Activated CD4-positive, alpha-beta T cell treated with anti-CD3 and anti-CD28 coated beads, Interleukin-2, amount 50 U/mL, for 1 hour (primary cell): Measurements from ENCODE around the gene ZNF638.
"Not testable (repeated sequence)": the region's sequence is repeated elsewhere in the genome, so short reads cannot be mapped to it uniquely, and the experiment has no call there.

ENCODE experiments used
- DNase-seq: peaks from one replicate; pipeline ENCODE4 v3.0.0-alpha.2; 2020

Gene ZNF638, protein sequence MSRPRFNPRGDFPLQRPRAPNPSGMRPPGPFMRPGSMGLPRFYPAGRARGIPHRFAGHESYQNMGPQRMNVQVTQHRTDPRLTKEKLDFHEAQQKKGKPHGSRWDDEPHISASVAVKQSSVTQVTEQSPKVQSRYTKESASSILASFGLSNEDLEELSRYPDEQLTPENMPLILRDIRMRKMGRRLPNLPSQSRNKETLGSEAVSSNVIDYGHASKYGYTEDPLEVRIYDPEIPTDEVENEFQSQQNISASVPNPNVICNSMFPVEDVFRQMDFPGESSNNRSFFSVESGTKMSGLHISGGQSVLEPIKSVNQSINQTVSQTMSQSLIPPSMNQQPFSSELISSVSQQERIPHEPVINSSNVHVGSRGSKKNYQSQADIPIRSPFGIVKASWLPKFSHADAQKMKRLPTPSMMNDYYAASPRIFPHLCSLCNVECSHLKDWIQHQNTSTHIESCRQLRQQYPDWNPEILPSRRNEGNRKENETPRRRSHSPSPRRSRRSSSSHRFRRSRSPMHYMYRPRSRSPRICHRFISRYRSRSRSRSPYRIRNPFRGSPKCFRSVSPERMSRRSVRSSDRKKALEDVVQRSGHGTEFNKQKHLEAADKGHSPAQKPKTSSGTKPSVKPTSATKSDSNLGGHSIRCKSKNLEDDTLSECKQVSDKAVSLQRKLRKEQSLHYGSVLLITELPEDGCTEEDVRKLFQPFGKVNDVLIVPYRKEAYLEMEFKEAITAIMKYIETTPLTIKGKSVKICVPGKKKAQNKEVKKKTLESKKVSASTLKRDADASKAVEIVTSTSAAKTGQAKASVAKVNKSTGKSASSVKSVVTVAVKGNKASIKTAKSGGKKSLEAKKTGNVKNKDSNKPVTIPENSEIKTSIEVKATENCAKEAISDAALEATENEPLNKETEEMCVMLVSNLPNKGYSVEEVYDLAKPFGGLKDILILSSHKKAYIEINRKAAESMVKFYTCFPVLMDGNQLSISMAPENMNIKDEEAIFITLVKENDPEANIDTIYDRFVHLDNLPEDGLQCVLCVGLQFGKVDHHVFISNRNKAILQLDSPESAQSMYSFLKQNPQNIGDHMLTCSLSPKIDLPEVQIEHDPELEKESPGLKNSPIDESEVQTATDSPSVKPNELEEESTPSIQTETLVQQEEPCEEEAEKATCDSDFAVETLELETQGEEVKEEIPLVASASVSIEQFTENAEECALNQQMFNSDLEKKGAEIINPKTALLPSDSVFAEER (N-terminal part only)

GRCh38 chr2:71331581-71332434, at the start of gene ZNF638:
ZNF638 (plus strand) TSS chr2:71331782; CDS start chr2:71348955, 17,173 bp downstream.
- DNase-seq, result peak; percentile 92

GRCh38 chr2:71281950-71282349, 49.6 kb upstream of the ZNF638 start:
- DNase-seq, result no peak

GRCh38 chr2:71282493-71282892, 49.1 kb upstream of the ZNF638 start:
- DNase-seq, result no peak

DNA sequence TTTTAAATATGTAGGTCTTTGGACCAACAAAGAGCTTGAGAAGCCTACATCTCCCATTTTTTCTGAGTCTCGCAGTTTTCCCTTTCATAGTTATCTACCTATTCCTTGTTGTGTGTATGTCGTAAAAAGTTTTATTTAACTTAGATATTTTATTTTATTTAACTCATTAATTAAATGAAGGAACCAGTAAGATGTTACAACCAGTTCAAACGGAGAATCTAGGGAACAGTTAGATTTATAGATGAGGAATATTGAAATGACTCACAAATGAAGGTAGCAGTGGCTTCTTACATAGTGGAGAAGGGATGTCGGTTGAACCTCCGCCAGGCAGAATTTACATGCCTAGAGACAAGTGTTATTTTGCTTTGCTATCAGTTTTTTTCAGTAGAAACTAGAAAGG, 48.5 kb upstream of the ZNF638 start:
- no peak for DNase-seq

DNA sequence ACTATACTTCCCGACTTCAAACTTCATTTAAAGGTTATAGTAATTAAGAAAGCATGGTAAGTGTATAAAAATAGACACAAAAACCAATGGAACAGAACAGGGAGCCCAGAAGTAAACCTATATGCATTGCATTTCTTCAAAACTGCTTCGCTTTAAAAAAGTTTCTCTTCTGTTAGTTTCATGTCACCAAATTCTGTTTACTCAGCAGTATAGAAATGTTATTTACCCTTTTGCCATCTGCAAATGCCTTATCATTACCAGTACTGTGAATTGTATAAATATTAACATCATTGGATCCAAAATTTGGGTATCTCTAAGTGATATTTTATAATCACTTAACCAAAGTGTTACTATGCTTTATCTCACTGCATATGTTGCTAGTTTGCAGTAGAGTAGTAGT, 45.9 kb upstream of the ZNF638 start:
- DNase-seq, result no peak

GRCh38 chr2:71291398-71291797, 40.2 kb upstream of the ZNF638 start:
- no peak for DNase-seq

- DNase-seq, result no peak
These were observed 39.4 kb upstream of the ZNF638 start for GRCh38 chr2:71292159-71292558.

- DNase-seq, result no peak
These were observed 32.7 kb upstream of the ZNF638 start for GRCh38 chr2:71298914-71299313.

- no peak for DNase-seq
These were observed 32.1 kb upstream of the ZNF638 start for GRCh38 chr2:71299507-71299906.

GRCh38 chr2:71303849-71304248, 27.7 kb upstream of the ZNF638 start:
- no peak for DNase-seq

DNA sequence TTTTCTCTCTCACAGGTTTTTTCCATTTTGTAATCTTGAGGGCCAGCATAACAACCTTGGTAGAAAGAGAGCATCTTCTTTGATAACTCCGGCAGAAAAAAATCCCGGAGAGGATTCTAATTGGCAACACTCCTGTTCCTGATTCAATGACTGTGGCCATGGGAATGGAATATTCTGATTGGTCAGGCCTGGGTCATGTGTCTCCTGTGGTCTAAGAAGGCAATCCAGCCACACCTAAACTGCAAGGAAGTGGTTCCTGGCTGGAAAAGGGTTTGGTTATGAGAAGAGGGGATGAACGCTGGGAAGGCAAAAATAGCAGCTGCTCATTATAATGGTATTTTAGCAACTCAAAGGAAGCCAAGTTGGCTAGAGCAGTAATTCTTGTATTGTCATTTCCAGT, 24.8 kb upstream of the ZNF638 start:
- DNase-seq, result no peak

DNA sequence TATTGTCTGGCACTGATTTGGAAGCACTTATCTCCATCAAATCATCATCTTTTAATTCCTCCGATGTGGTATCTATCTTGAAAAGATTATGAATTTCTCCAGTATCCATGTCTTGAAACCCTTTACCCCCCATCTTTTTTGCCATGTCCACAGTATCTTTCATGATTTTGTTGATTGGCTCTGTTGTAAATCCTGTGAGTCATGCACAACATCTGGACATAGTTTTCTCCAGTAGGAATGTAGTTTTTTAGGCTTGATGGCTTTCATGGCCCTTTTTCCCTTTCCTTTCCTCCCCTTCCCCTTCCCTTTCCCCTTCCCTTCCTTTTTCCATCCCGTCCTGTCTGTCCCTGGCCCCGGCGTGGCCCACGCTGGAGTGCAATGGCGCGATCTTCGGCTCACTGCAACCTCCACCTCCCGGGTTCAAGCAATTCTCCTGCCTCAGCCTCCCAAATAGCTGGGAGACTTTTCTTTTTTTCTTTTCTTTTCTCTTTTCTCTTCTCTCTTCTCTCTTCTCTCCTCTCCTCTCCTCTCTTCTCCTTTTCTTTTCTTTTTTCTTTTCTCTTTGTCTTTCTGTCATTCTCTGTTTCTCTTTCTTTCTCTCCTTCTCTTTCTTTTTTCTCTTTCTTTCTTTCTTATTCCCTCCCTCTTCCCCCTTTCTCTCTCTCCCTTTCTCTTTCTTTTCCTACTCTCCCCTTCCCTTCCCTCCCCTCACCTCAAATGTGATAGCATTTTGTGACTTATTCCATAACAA, 18.4 kb upstream of the ZNF638 start:
- DNase-seq, result no peak

- DNase-seq, result no peak
These were observed 14.5 kb upstream of the ZNF638 start for GRCh38 chr2:71317060-71317459.

- not testable (repeated sequence) for DNase-seq
These were observed 13.7 kb upstream of the ZNF638 start for GRCh38 chr2:71317900-71318299.

- no peak for DNase-seq
These were observed 8.2 kb upstream of the ZNF638 start for GRCh38 chr2:71323386-71323785.

DNA sequence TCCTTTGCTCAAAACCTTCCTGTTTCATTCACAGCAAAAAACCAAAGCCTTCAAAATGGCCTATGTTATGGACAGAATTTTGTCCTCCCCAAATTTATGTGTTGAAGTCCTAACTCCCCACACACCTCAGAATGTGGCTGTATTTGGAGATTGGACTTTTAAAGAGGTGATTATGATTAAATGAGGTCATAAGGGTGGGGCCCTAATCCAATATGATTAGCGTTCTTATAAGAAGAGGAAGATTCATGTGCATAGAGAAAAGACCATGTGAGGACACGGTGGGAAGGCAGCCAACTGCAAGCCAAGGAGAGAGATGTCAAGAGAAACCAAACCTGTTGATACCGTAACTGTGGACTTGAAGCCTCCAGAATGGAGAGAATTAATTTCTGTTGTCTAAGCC, 4.6 kb upstream of the ZNF638 start:
- DNase-seq, result no peak

DNA sequence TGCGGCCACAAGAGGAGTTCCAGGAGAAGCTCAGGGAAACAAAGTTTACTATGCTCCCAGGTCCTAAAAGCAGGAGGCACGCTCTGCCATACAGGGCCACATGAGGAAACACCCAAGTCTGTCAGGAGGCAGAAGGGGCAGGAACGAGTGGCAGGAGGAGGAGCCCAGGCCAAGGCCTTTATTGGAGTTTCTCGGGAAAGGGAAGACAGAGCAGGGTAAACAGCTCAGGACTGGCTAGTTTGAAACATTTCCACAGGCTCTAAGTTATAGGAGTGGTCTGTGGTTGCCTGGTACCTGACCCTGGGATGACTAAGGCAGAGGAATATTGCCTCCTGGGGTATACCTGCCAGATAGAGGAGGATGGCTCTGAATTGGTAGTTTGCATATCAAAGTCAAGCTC, 3.7 kb upstream of the ZNF638 start:
- no peak for DNase-seq

GRCh38 chr2:71330155-71330554, 1.4 kb upstream of the ZNF638 start:
- DNase-seq, result no peak

- DNase-seq, result no peak
These were observed 824 bp upstream of the ZNF638 start for GRCh38 chr2:71330585-71331330.

DNA sequence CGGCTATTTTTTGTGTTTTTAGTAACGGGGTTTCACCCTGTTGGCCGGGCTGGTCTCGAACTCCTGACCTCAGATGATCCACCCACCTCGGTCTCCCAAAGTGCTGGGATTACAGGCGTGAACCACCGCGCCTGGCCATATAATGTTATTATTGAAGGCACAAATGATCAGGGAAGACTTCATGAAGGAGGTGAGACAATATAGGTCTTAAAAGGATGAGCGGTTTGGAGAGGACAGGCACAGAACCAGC, 326 bp upstream of the ZNF638 start:
- not testable (repeated sequence) for DNase-seq

DNA sequence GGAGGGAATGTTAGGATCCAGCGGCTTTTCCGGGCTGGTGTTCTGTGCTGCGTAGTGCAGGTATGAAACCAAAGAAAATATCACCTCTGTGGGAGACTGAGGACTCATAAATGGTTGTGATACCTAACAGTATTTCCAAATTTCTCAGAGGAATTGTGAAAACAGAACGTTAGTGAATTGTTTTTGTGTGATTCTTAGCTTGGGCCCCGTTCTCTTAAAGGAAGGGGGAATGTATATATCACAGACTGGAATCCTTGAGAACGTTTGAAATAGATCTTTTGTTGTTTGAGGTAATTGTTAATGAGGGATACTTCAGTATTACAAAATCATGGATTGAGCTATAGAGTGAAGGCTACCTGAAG, 834 bp downstream of the ZNF638 start:
- no peak for DNase-seq
